CD14-positive monocyte (primary cell): Measurements from ENCODE around the gene PABPN1L. TPM values are rescaled to one million over a fixed set of nuclear protein-coding genes. Genes with fewer than 3 reads are reported as not detected.
A peak's percentile ranks its signal among the peaks of the same experiment; 100 is the strongest.

Source experiments
- DNase-seq, 3 donors: peaks; one replicate each; pipeline ENCODE4 v3.0.0-alpha.2; 2011 to 2022
- H2AFZ ChIP-seq: 2 replicates; pipeline ENCODE4 v1.6.0; 2012; ENCODE audit warnings: mild to moderate bottlenecking, low read depth, low read length, inconsistent platforms; ENCODE audit not compliant: insufficient read depth, poor library complexity, severe bottlenecking
- H3K27ac ChIP-seq, 2 donors: 1 replicate in 1 of 2; 2 replicates in 1 of 2; pipeline ENCODE4 v1.5.1; 2012 to 2013; ENCODE audit warnings: low read length in 2 of 2, control low read depth in 1 of 2, inconsistent platforms in 1 of 2, low read depth in 1 of 2, mild to moderate bottlenecking in 1 of 2
- H3K27me3 ChIP-seq, 2 donors: one replicate each; pipeline versions ENCODE4 v1.6.0 to v1.6.1; 2011 to 2013; ENCODE audit warnings: low read length in 2 of 2; ENCODE audit not compliant: control insufficient read depth in 2 of 2, insufficient read depth in 2 of 2
- H3K36me3 ChIP-seq, 2 donors: replicated peaks in 1 of 2; 1 replicate in 1 of 2; 2 replicates in 1 of 2; pipeline versions ENCODE4 v1.5.1 to v1.6.1; 2012 to 2013; ENCODE audit warnings: low read length in 2 of 2, control low read depth in 1 of 2, inconsistent platforms in 1 of 2, mild to moderate bottlenecking in 1 of 2; ENCODE audit not compliant: insufficient read depth in 2 of 2, control insufficient read depth in 1 of 2
- H3K4me1 ChIP-seq, 2 donors: 1 replicate in 1 of 2; 2 replicates in 1 of 2; pipeline versions ENCODE4 v1.5.1 to v1.6.1; 2012 to 2013; ENCODE audit warnings: low read length in 2 of 2, control low read depth in 1 of 2, inconsistent platforms in 1 of 2, mild to moderate bottlenecking in 1 of 2, moderate library complexity in 1 of 2; ENCODE audit not compliant: insufficient read depth in 2 of 2, control insufficient read depth in 1 of 2
- H3K4me2 ChIP-seq: replicated peaks from 2 replicates; pipeline ENCODE3; 2012; ENCODE audit warnings: low read length, moderate library complexity, mild to moderate bottlenecking; ENCODE audit not compliant: poor library complexity, severe bottlenecking; ENCODE audit errors: extremely low read depth
- H3K4me3 ChIP-seq, 3 experiments: fragments of 200-600 bp in 1 of 3; sonication (generic) in 1 of 3; replicated peaks in 1 of 3; 1 replicate in 2 of 3; 2 replicates in 1 of 3; pipeline ENCODE4 v1.5.1; 2011 to 2013; ENCODE audit warnings: low read length in 3 of 3, mild to moderate bottlenecking in 3 of 3, control low read depth in 2 of 3, low read depth in 2 of 3, inconsistent platforms in 1 of 3, moderate library complexity in 1 of 3
- H3K79me2 ChIP-seq: 2 replicates; pipeline ENCODE4 v1.6.0; 2012; ENCODE audit warnings: mild to moderate bottlenecking, control low read depth, inconsistent platforms, low read length, moderate library complexity; ENCODE audit not compliant: insufficient read depth
- H3K9ac ChIP-seq: 2 replicates; pipeline ENCODE4 v1.6.0; 2017; ENCODE audit warnings: low read length, mild to moderate bottlenecking; ENCODE audit not compliant: insufficient read depth, poor library complexity, severe bottlenecking
- H3K9me3 ChIP-seq, 2 donors: replicated peaks in 1 of 2; 1 replicate in 1 of 2; 2 replicates in 1 of 2; pipeline versions ENCODE4 v1.5.1 to v1.6.1; 2012 to 2013; ENCODE audit warnings: low read length in 2 of 2, control low read depth in 1 of 2; ENCODE audit not compliant: control insufficient read depth in 1 of 2, insufficient read depth in 1 of 2
- H4K20me1 ChIP-seq: 2 replicates; pipeline ENCODE4 v1.6.0; 2012; ENCODE audit warnings: mild to moderate bottlenecking, low read length, control low read depth, moderate library complexity; ENCODE audit not compliant: insufficient read depth
- H3K27ac Mint-ChIP-seq, 7 donors: one replicate each; pipeline ENCODE4 v1.8.0; 2020; ENCODE audit warnings: mild to moderate bottlenecking in 7 of 7, mixed read lengths in 7 of 7, moderate library complexity in 6 of 7, inconsistent platforms in 2 of 7
- H3K27me3 Mint-ChIP-seq, 3 donors: one replicate each; pipeline ENCODE4 v1.8.0; 2021 to 2022; ENCODE audit warnings: low read depth in 3 of 3, mild to moderate bottlenecking in 3 of 3, mixed read lengths in 3 of 3, moderate library complexity in 3 of 3, inconsistent platforms in 1 of 3
- H3K36me3 Mint-ChIP-seq, 2 donors: one replicate each; pipeline ENCODE4 v1.8.0; 2020; ENCODE audit warnings: mixed read lengths in 2 of 2, inconsistent platforms in 1 of 2, mild to moderate bottlenecking in 1 of 2
- H3K4me1 Mint-ChIP-seq: one replicate; pipeline ENCODE4 v1.8.0; 2020; ENCODE audit warnings: mild to moderate bottlenecking, mixed read lengths
- H3K4me3 Mint-ChIP-seq, 2 donors: one replicate each; pipeline ENCODE4 v1.8.0; 2020; ENCODE audit warnings: mild to moderate bottlenecking in 2 of 2, mixed read lengths in 2 of 2, moderate library complexity in 1 of 2
- H3K9me3 Mint-ChIP-seq, 7 donors: one replicate each; pipeline ENCODE4 v1.8.0; 2020 to 2022; ENCODE audit warnings: mixed read lengths in 7 of 7, mild to moderate bottlenecking in 6 of 7, moderate library complexity in 6 of 7, inconsistent platforms in 2 of 7
- CTCF ChIP-seq: fragments of 200-600 bp; IDR thresholded peaks from one replicate; pipeline ENCODE4 v1.8.0; 2022; ENCODE audit warnings: antibody characterized with exemption, mild to moderate bottlenecking
- WGBS: methylation state at CpG from one replicate; pipeline ENCODE4 v1.1.5; 2013; ENCODE audit warnings: missing lambda C conversion rate; ENCODE audit not compliant: insufficient coverage; 5-methylcytosine and 5-hydroxymethylcytosine counted together
- intact Hi-C, 2 donors: fragments of 100-400 bp; cut with micrococcal nuclease; formaldehyde crosslinking; loops; one replicate each; pipeline versions ENCODE4 v1.15.0 to v1.15.1; 2023
- polyA plus RNA-seq, 3 donors: library from polyadenylated mRNA; depleted of rRNA in 1 of 3; unstranded in 2 of 3; stranded (reverse) in 1 of 3; fragments of 300-500 nt in 2 of 3; fragments of >200 nt in 1 of 3; fragmentation: Illumina TruSeq in 2 of 3; gene quantifications; 1 replicate in 2 of 3; 2 replicates in 1 of 3; pipeline ENCODE4 v1.2.3, GENCODE V29; 2012 to 2021

PABPN1L gene
- polyA plus RNA-seq, 3 donors, result 0.39 TPM; not detected in 2

- no peak for TF ChIP-seq CTCF
- Histone ChIP-seq H3K4me2 (no peak overlapping the region), H3K9me3 (no peaks in the 10 kb centered on the region), H3K79me2 (no peaks in the 10 kb centered on the region), H3K4me3 (no peak overlapping the region), H3K27me3 (peaks cover 0 to 16% of the 10 kb centered on the region in 2 donors), H3K9ac (no peak overlapping the region), H3K4me1 (peaks cover 0 to 11% of the 10 kb centered on the region in 2 donors), H2AFZ (no peak overlapping the region), H3K36me3 (peaks cover 40 to 59% of the 10 kb centered on the region in 2 donors), H4K20me1 (peaks cover 87% of the 10 kb centered on the region), H3K27ac (no peak overlapping the region)
- peaks cover 9% of the 10 kb centered on the region for H3K4me1 Mint-ChIP-seq
- H3K27ac Mint-ChIP-seq, result peak overlapping the region in 1 of 7 donors; percentile 62
- peaks cover 15 to 26% (median 20%) of the 10 kb centered on the region in 3 donors for H3K27me3 Mint-ChIP-seq
- peaks cover 38 to 54% of the 10 kb centered on the region in 2 donors for H3K36me3 Mint-ChIP-seq
- H3K9me3 Mint-ChIP-seq, result peaks cover 0 to 4% (median 2%) of the 10 kb centered on the region in 7 donors
- no peak for DNase-seq
- intact Hi-C loops, result no loop called here
- 93% methylated on average over 20 of the region's 34 CpGs for WGBS
- H3K4me3 Mint-ChIP-seq, result no peak overlapping the region
These were observed 8.6 kb upstream of the PABPN1L start for GRCh38 chr16:88874938-88875599.

GRCh38 chr16:88872650-88873331 lies 6.3 kb upstream of the PABPN1L start:
- Histone ChIP-seq H3K4me2 (no peak overlapping the region), H3K79me2 (no peaks in the 10 kb centered on the region), H3K9ac (no peak overlapping the region), H3K36me3 (peaks cover 17 to 37% of the 10 kb centered on the region in 2 donors), H4K20me1 (peaks cover 66% of the 10 kb centered on the region), H3K27ac (no peak overlapping the region), H3K27me3 (peaks cover 0 to 19% of the 10 kb centered on the region in 2 donors), H2AFZ (no peak overlapping the region), H3K4me1 (peaks cover 0 to 11% of the 10 kb centered on the region in 2 donors), H3K9me3 (no peaks in the 10 kb centered on the region), H3K4me3 (no peak overlapping the region)
- H3K4me3 Mint-ChIP-seq, result no peak overlapping the region
- H3K9me3 Mint-ChIP-seq, result peaks cover 0 to 9% (median 2%) of the 10 kb centered on the region in 7 donors
- peaks cover 9% of the 10 kb centered on the region for H3K4me1 Mint-ChIP-seq
- TF ChIP-seq CTCF, result no peak
- no peak for DNase-seq
- peak overlapping the region in 1 of 7 donors; percentile 21 for H3K27ac Mint-ChIP-seq
- H3K27me3 Mint-ChIP-seq, result peaks cover 21 to 37% (median 34%) of the 10 kb centered on the region in 3 donors
- 63% methylated on average over 23 of the region's 25 CpGs for WGBS
- peaks cover 23 to 34% of the 10 kb centered on the region in 2 donors for H3K36me3 Mint-ChIP-seq
- intact Hi-C loops, result no loop called here
